Stimulated activated naive CD4-positive, alpha-beta T cell (primary cell): ENCODE measurements around the gene SLC6A17.

Experiments used
- DNase-seq, 6 experiments: peaks; one replicate each; lab custom pipeline; 2025; lab: John Stamatoyannopoulos, UW

SLC6A17 gene

GRCh38 chr1:110241516-110241915 lies 91.2 kb downstream of the SLC6A17 start:
- DNase-seq = no peak

- no peak for DNase-seq
Observed at GRCh38 chr1:110242062-110242461, 91.8 kb downstream of the SLC6A17 start.

DNA sequence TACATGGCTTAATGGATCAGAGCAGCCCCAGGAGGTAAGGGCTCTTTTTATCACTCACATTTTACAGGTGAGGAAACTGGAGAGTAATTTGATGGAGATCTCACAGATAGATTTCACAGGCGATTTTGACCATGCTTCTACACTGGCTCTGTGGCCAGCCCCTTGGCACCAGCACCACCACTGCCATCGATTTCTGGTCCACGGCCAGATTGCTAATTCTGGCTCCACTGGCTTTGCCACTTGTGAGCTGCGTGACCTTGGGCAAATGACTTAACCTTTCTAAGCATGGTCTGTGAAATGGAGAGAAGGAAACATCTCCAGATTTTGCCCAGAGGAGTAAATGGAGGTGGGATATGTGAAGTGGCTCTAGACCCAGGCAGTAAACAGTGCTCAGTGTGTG lies 92.4 kb downstream of the SLC6A17 start:
- no peak for DNase-seq

DNA sequence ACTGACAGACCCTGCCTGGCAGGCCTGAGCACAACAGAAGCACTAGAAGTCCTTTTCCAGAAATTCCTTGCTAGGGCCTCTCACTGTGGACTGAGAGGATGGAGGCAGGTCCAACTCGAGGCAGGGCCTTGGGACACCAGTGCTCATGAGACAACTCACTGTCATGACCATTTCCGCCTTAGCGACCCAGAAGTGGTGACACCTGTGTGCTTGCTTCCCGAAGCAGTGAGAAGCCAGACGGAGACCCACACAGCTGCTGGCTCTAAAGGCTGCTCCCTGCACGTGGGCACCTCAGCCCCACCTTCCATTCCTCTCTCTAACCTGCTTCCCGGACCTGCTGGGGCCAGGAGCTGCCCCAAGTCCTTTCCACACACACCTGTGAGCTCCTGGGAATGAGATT lies 92.9 kb downstream of the SLC6A17 start:
- DNase-seq = no peak

- no peak for DNase-seq
Observed at GRCh38 chr1:110243574-110243973, 93.3 kb downstream of the SLC6A17 start.

- no peak for DNase-seq
Observed at GRCh38 chr1:110245876-110246620, 95.8 kb downstream of the SLC6A17 start.

- no peak for DNase-seq
Observed at GRCh38 chr1:110248746-110249145, 98.5 kb downstream of the SLC6A17 start.

- no peak for DNase-seq
Observed at GRCh38 chr1:110249256-110249655, 99.0 kb downstream of the SLC6A17 start.

DNA sequence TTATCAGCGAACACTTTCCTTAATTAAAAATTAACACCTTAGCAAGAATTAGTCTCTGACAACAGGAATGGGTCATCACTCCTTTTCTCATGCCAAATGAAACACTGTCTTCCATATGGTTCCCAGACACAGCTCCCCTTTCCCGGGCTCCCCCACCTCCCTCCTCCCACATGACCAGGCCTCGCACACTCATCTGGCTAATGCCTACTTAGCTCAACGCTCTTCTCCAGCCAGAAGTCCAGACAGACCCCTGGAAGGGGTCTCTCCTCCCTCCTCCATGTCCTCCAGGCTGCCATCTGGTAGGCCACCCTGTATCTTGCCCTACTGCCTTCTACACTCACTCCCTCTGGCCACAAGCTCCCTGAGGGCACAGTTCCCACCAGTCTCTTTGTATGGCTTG lies 99.7 kb downstream of the SLC6A17 start:
- DNase-seq = no peak

DNA sequence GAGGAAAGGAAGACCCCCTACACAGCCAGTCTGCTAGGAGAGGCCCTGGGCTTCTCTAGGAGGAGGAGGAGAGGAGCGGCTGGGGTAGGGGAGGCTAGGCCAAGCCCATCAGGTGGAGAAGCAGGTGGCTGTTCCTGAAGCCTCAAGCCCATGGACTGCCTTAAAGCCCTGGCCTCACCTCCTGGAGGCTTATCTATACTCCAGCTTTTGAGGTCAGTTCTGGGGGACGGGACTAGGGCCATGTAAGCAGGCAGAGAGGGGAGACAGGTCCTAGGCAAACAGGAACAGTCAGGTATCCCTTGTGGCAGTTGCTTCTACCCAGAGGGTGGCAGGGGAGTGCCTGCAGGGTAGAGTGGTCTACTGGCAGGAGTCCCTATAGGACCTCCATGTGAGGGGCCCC lies 100.5 kb downstream of the SLC6A17 start:
- no peak for DNase-seq
